Activated CD8-positive, alpha-beta T cell treated with anti-CD3 and anti-CD28 coated beads for 36 hours (primary cell): Measurements from ENCODE around the gene ADH4. TPM values are rescaled to one million over a fixed set of nuclear protein-coding genes. Genes with fewer than 3 reads are reported as not detected.
A peak's percentile ranks its signal among the peaks of the same experiment; 100 is the strongest.
"Not testable (repeated sequence)": the region's sequence is repeated elsewhere in the genome, so short reads cannot be mapped to it uniquely, and the experiment has no call there.

Source experiments
- ATAC-seq: fragments of 200-7000 bp; cut with Tn5 transposase; one replicate; pipeline ENCODE4 v1.10.0; 2021; ENCODE audit warnings: mild to moderate bottlenecking, moderate library complexity
- CTCF ChIA-PET: fragments of 350-600 bp; sonication (Branson Sonifier 250); formaldehyde crosslinking; loops from one replicate; lab custom pipeline; 2021; ENCODE audit warnings: antibody characterized with exemption; lab: Charles Lee
- POLR2A ChIA-PET: fragments of 350-600 bp; sonication (Branson Sonifier 250); formaldehyde crosslinking; loops from one replicate; lab custom pipeline; 2021; ENCODE audit warnings: antibody characterized with exemption; lab: Charles Lee
- DNase-seq: peaks from one replicate; pipeline ENCODE4 v3.0.0-alpha.2; 2020
- H3K27ac Mint-ChIP-seq: one replicate; pipeline ENCODE4 v1.8.0; 2021; ENCODE audit warnings: mild to moderate bottlenecking, mixed read lengths
- H3K27me3 Mint-ChIP-seq: one replicate; pipeline ENCODE4 v1.8.0; 2021; ENCODE audit warnings: mixed read lengths
- H3K36me3 Mint-ChIP-seq: one replicate; pipeline ENCODE4 v1.8.0; 2021; ENCODE audit warnings: low read depth, mixed read lengths
- H3K4me1 Mint-ChIP-seq: one replicate; pipeline ENCODE4 v1.8.0; 2021; ENCODE audit warnings: low read depth, mixed read lengths
- H3K4me3 Mint-ChIP-seq: one replicate; pipeline ENCODE4 v1.8.0; 2021; ENCODE audit warnings: mild to moderate bottlenecking, moderate library complexity, mixed read lengths
- H3K9me3 Mint-ChIP-seq: one replicate; pipeline ENCODE4 v1.8.0; 2021; ENCODE audit warnings: mixed read lengths
- intact Hi-C: fragments of 100-400 bp; cut with micrococcal nuclease; formaldehyde crosslinking; loops from one replicate; pipeline ENCODE4 v1.10.0; 2022
- total RNA-seq, 2 experiments: library from RNA; stranded (reverse); gene quantifications; one replicate each; pipeline ENCODE4 v1.2.3, GENCODE V29; 2021
- TF ChIP-seq, protein P1 (sequence below): fragments of 200-600 bp; IDR thresholded peaks from one replicate; pipeline ENCODE4 v1.8.0; 2022; ENCODE audit warnings: antibody characterized with exemption, mild to moderate bottlenecking

ADH4 gene
- total RNA-seq, 2 experiments from 2014 or later, result not detected

DNA sequence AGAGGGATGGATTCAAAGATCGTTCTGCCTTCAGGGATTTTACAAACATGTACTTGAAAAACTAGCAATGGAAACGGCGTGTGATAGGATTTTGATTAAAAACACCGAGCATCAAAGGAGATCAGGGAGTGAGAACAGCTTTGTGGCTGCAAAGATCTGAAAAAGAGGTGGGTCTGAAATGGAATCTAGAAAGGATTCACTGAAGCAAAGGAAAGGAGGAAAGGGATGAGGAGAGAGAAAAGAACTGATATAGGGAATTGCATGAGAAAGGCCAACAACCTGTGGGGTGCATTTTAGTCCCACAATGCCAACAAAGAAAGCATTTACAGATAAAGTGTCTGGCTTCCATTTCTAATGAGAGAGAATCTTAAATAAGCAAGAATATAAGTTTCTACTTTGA, 23.1 kb downstream of the ADH4 start:
- ChIA-PET POLR2A (interaction anchor here (0.6 kb wide), 1 partner anchor 42 kb away, joined by 4 read pairs; no protein-coding TSS in a partner anchor), CTCF (interaction anchor here (1.0 to 1.6 kb wide), 2 partner anchors 284 to 342 kb away, joined by 3 to 5 read pairs; no protein-coding TSS in a partner anchor)
- Mint-ChIP-seq H3K4me1 (no peaks in the 10 kb centered on the region), H3K9me3 (no peaks in the 10 kb centered on the region), H3K4me3 (no peak overlapping the region), H3K36me3 (no peaks in the 10 kb centered on the region), H3K27ac (no peak overlapping the region), H3K27me3 (peaks cover 1% of the 10 kb centered on the region)
- intact Hi-C loops, result no loop called here
- ATAC-seq, result no peak
- TF ChIP-seq, protein P1, sequence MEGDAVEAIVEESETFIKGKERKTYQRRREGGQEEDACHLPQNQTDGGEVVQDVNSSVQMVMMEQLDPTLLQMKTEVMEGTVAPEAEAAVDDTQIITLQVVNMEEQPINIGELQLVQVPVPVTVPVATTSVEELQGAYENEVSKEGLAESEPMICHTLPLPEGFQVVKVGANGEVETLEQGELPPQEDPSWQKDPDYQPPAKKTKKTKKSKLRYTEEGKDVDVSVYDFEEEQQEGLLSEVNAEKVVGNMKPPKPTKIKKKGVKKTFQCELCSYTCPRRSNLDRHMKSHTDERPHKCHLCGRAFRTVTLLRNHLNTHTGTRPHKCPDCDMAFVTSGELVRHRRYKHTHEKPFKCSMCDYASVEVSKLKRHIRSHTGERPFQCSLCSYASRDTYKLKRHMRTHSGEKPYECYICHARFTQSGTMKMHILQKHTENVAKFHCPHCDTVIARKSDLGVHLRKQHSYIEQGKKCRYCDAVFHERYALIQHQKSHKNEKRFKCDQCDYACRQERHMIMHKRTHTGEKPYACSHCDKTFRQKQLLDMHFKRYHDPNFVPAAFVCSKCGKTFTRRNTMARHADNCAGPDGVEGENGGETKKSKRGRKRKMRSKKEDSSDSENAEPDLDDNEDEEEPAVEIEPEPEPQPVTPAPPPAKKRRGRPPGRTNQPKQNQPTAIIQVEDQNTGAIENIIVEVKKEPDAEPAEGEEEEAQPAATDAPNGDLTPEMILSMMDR, result no peak
- DNase-seq, result no peak

DNA sequence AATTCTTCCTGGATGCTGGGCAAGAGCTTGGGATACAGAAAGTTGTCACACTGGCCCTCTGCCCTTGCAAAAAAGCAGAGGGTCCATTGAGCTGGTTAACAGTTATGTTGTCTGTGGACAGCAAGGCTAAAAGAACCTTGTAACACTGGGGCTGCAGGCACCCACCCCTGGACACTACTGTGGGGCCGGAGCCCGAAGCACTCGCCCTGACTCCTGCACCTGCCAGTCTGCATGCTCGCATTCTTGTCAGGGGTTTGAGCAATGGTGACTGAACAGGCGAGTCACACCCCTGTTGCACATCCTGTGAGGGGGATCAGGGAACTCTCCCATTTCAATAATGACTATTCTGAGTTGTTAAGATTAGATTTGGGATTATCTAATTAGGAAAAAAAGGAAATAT, 23.6 kb downstream of the ADH4 start:
- H3K27ac Mint-ChIP-seq, result no peak overlapping the region
- intact Hi-C loops, result no loop called here
- peaks cover 1% of the 10 kb centered on the region for H3K27me3 Mint-ChIP-seq
- H3K4me1 Mint-ChIP-seq, result no peaks in the 10 kb centered on the region
- H3K36me3 Mint-ChIP-seq, result no peaks in the 10 kb centered on the region
- no peak overlapping the region for H3K4me3 Mint-ChIP-seq
- ChIA-PET CTCF (interaction anchor here (1.6 kb wide), 1 partner anchor 285 kb away, joined by 5 read pairs; no protein-coding TSS in a partner anchor), POLR2A (interaction anchor here (0.6 kb wide), 1 partner anchor 42 kb away, joined by 4 read pairs; no protein-coding TSS in a partner anchor)
- ATAC-seq (no peak), DNase-seq (no peak)
- TF ChIP-seq, protein P1, result no peak
- H3K9me3 Mint-ChIP-seq, result no peaks in the 10 kb centered on the region

DNA sequence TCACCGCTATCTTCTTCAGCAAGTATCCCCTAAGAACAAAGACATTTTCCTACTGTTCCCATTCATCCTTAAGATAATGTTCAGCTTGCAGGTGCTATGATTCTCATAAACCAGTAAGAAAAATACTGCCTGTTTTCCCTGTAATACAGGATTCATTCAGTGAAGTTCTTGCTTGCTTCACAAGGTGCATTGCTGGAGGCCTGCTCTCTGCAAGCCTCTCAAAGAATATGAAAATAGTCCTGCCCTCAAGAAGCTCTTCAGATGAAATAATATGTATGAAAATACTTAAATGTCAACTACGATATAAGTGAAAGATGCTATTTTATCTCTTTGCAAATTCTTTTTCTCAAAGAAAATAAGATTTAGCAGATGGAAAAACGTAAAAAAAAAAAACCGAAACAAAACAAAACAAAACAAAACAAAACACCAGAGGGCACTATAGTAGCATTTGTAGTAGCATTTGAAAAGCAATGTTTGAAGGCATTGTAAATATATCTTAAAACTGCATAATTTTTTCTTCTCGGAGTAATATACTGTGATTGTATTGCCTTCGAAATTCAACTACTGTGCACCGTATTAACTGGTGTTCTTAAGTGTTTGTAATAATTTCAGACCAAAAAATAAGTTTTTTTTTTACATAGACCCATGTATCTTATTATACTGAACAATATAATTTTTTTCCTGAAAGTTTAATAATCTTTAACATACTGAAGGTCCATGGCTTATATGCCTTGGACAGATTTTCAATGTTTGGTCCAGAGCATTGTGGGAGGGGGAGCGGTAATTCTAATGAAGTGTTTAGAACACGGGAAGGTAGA, 26.0 kb downstream of the ADH4 start:
- Mint-ChIP-seq H3K36me3 (no peaks in the 10 kb centered on the region), H3K4me3 (no peak overlapping the region), H3K4me1 (no peaks in the 10 kb centered on the region), H3K9me3 (no peaks in the 10 kb centered on the region), H3K27me3 (no peaks in the 10 kb centered on the region), H3K27ac (no peak overlapping the region)
- ATAC-seq (no peak), DNase-seq (no peak)
- TF ChIP-seq, protein P1, result peak; percentile 57
- CTCF ChIA-PET, result interaction anchor here (0.9 to 1.6 kb wide), 5 partner anchors 287 to 739 kb away, joined by 3 to 8 read pairs (median 3); no protein-coding TSS in a partner anchor
- intact Hi-C loops, result loop anchor here (1.0 kb wide), 1 partner anchor 287 kb away; no protein-coding TSS in a partner anchor
- POLR2A ChIA-PET, result no interaction called here

DNA sequence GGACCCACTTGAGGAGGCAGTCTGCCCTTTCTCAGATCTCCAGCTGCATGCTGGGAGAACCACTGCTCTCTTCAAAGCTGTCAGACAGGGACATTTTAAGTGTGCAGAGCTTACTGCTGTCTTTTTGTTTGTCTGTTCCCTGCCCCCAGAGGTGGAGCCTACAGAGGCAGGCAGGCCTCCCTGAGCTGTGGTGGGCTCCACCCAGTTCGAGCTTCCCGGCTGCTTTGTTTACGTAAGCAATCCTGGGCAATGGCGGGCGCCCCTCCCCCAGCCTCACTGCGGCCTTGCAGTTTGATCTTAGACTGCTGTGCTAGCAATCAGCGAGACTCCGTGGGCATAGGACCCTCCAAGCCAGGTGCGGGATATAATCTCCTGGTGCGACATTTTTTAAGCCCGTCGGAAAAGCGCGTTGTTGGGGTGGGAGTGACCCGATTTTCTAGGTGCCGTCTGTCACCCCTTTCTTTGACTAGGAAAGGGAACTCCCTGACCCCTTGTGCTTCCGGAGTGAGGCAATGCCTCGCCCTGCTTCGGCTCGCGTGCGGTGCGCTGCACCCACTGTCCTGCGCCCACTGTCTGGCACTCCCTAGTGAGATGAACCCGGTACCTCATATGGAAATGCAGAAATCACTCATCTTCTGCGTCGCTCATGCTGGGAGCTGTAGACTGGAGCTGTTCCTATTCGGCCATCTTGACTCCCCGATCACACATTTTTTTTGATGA, 26.8 kb downstream of the ADH4 start:
- H3K4me1 Mint-ChIP-seq, H3K27me3 Mint-ChIP-seq, H3K36me3 Mint-ChIP-seq, POLR2A ChIA-PET, H3K27ac Mint-ChIP-seq, H3K4me3 Mint-ChIP-seq, H3K9me3 Mint-ChIP-seq, ATAC-seq, DNase-seq, intact Hi-C loops: not testable (repeated sequence)
- CTCF ChIA-PET, result interaction anchor here (0.9 to 1.6 kb wide), 5 partner anchors 288 to 740 kb away, joined by 3 to 8 read pairs (median 3); no protein-coding TSS in a partner anchor

DNA sequence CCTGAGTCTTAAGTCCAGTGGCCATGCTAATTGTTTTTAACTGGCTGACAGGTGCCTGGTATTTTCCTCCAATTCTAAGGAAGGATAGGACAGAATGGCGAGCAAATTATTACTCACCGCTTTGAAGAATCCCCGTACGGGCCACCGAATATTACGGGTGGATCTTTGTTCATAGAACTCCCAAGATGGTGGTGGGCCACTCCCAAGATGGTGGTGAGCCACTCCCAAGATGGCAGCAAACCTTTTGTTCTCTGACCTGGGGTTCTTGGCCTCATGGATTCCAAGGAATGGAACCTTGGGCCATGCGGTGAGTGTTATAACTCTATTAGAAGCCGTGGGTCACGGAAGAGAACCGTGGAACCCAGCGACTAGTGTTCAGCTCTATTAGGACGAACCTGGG, 34.8 kb downstream of the ADH4 start:
- H3K4me1 Mint-ChIP-seq, H3K36me3 Mint-ChIP-seq, H3K4me3 Mint-ChIP-seq, DNase-seq, ATAC-seq, CTCF ChIA-PET, H3K9me3 Mint-ChIP-seq, POLR2A ChIA-PET, intact Hi-C loops, H3K27ac Mint-ChIP-seq, H3K27me3 Mint-ChIP-seq: not testable (repeated sequence)
